ENCODE data around the gene BBX. TPM values are rescaled to one million over a fixed set of nuclear protein-coding genes. Genes with fewer than 3 reads are reported as not detected.

The BBX gene
- total RNA-seq, 4 donors from 2014 or later, result 55.6 to 86.7 (median 73.0) TPM

GRCh38 chr3:107716734-107717133 lies 194.0 kb downstream of the BBX start:
- Histone ChIP-seq H3K36me3 (peaks cover 0 to 28% of the 10 kb centered on the region in 2 donors), H3K4me3 (no peak overlapping the region), H3K9me3 (no peaks in the 10 kb centered on the region), H3K27ac (no peak overlapping the region), H3K27me3 (no peaks in the 10 kb centered on the region), H3K4me1 (peaks cover 2 to 31% (median 5%) of the 10 kb centered on the region in 3 donors)
- no peak for TF ChIP-seq CTCF (IDR thresholded peaks at IDR 0.05)
- TF ChIP-seq POLR2A (IDR thresholded peaks at IDR 0.05), result no peak
- TF ChIP-seq POLR2AphosphoS5 (IDR thresholded peaks at IDR 0.05), result no peak
- no peak for TF ChIP-seq EP300 (IDR thresholded peaks at IDR 0.05)
- ATAC-seq, result no peak
- WGBS, 2 donors (ENCODE audit: low coverage in 1 of 2), result 89 to 100% methylated on average over 1 to 3 of the region's 3 CpGs

- H3K27ac ChIP-seq, result no peak overlapping the region
- no peak for TF ChIP-seq POLR2AphosphoS5 (IDR thresholded peaks at IDR 0.05)
- no peak for TF ChIP-seq EP300 (IDR thresholded peaks at IDR 0.05)
- no peak for TF ChIP-seq CTCF (IDR thresholded peaks at IDR 0.05)
- TF ChIP-seq POLR2A (IDR thresholded peaks at IDR 0.05), result no peak
- WGBS, 2 donors (ENCODE audit: low coverage in 1 of 2), result 73 to 81% methylated on average over 2 of the region's 2 CpGs
- peaks cover 2 to 36% (median 5%) of the 10 kb centered on the region in 3 donors for H3K4me1 ChIP-seq
- H3K27me3 ChIP-seq, result no peaks in the 10 kb centered on the region
- no peaks in the 10 kb centered on the region for H3K9me3 ChIP-seq
- no peak for ATAC-seq
- no peak overlapping the region for H3K4me3 ChIP-seq
- peaks cover 0 to 13% of the 10 kb centered on the region in 2 donors for H3K36me3 ChIP-seq
Observed at GRCh38 chr3:107718547-107718946, 195.8 kb downstream of the BBX start.

- WGBS, 2 donors (ENCODE audit: low coverage in 1 of 2), result 80 to 83% methylated on average over 4 of the region's 4 CpGs
- ATAC-seq, result no peak
- Histone ChIP-seq H3K27me3 (no peaks in the 10 kb centered on the region), H3K4me3 (no peak overlapping the region), H3K27ac (no peak overlapping the region), H3K36me3 (peaks cover 0 to 20% of the 10 kb centered on the region in 2 donors), H3K9me3 (no peaks in the 10 kb centered on the region), H3K4me1 (peaks cover 0 to under 1% (median 0%) of the 10 kb centered on the region in 3 donors)
- no peak for TF ChIP-seq EP300 (IDR thresholded peaks at IDR 0.05)
- TF ChIP-seq POLR2A (IDR thresholded peaks at IDR 0.05), result no peak
- no peak for TF ChIP-seq POLR2AphosphoS5 (IDR thresholded peaks at IDR 0.05)
- no peak for TF ChIP-seq CTCF (IDR thresholded peaks at IDR 0.05)
Observed at GRCh38 chr3:107727102-107727501, 204.3 kb downstream of the BBX start.

- TF ChIP-seq CTCF (IDR thresholded peaks at IDR 0.05) (no peak), POLR2A (IDR thresholded peaks at IDR 0.05) (no peak), EP300 (IDR thresholded peaks at IDR 0.05) (no peak), POLR2AphosphoS5 (IDR thresholded peaks at IDR 0.05) (no peak)
- H3K27me3 ChIP-seq, result no peaks in the 10 kb centered on the region
- WGBS, 2 donors (ENCODE audit: low coverage in 1 of 2), result 96 to 97% methylated on average over 3 to 4 of the region's 4 CpGs
- no peak overlapping the region for H3K4me3 ChIP-seq
- ATAC-seq, result no peak
- no peaks in the 10 kb centered on the region for H3K9me3 ChIP-seq
- peaks cover 0 to 30% of the 10 kb centered on the region in 2 donors for H3K36me3 ChIP-seq
- no peaks in the 10 kb centered on the region for H3K4me1 ChIP-seq
- H3K27ac ChIP-seq, result no peak overlapping the region
Observed at GRCh38 chr3:107729686-107730085, 206.9 kb downstream of the BBX start.

GRCh38 chr3:107734317-107734716 lies 211.6 kb downstream of the BBX start:
- ATAC-seq, result no peak
- no peak for TF ChIP-seq POLR2AphosphoS5 (IDR thresholded peaks at IDR 0.05)
- TF ChIP-seq EP300 (IDR thresholded peaks at IDR 0.05), result no peak
- 71 to 78% methylated on average over 3 of the region's 3 CpGs for WGBS, 2 donors (ENCODE audit: low coverage in 1 of 2)

More at GRCh38 chr3:107734317-107734716, 211.6 kb downstream of the BBX start:
- H3K4me1 ChIP-seq, result no peaks in the 10 kb centered on the region
- peaks cover 0 to 22% of the 10 kb centered on the region in 2 donors for H3K36me3 ChIP-seq
- H3K27me3 ChIP-seq, result no peaks in the 10 kb centered on the region
- no peak overlapping the region for H3K27ac ChIP-seq
- H3K9me3 ChIP-seq, result no peaks in the 10 kb centered on the region
- no peak overlapping the region for H3K4me3 ChIP-seq

Measured in gastroesophageal sphincter (tissue), 4 donors.